Epithelial cell of proximal tubule (primary cell): Measurements from ENCODE around the gene RARS1. TPM values are rescaled to one million over a fixed set of nuclear protein-coding genes. Genes with fewer than 3 reads are reported as not detected.

ENCODE experiments used
- DNase-seq: peaks from one replicate; pipeline ENCODE4 v3.0.0-alpha.2; 2011; ENCODE audit warnings: low read depth
- H3K4me3 ChIP-seq: 2 replicates; pipeline ENCODE4 v1.5.1; 2011; ENCODE audit warnings: low read depth, mild to moderate bottlenecking, low read length
- CTCF ChIP-seq: conservative IDR thresholded peaks from 2 replicates; pipeline ENCODE4 v1.5.1; 2012; ENCODE audit warnings: low read depth, mild to moderate bottlenecking, low read length
- total RNA-seq: library from RNA; depleted of rRNA; stranded (reverse); fragments of >200 nt; gene quantifications from 2 replicates; pipeline ENCODE4 v1.2.3, GENCODE V29; 2015

The RARS1 gene
- total RNA-seq, 1 donor from 2014 or later, result 109 TPM

- TF ChIP-seq CTCF, result no peak
- peak; percentile 32 for DNase-seq
- H3K4me3 ChIP-seq, result no peak overlapping the region
These were observed 65.9 kb downstream of the RARS1 start for GRCh38 chr5:168552146-168552545.

- no peak overlapping the region for H3K4me3 ChIP-seq
- DNase-seq, result no peak
- TF ChIP-seq CTCF, result no peak
These were observed 67.3 kb downstream of the RARS1 start for GRCh38 chr5:168553377-168554130.

GRCh38 chr5:168557389-168557788, 71.1 kb downstream of the RARS1 start:
- TF ChIP-seq CTCF, result no peak
- no peak overlapping the region for H3K4me3 ChIP-seq
- DNase-seq, result no peak

GRCh38 chr5:168562279-168562678, 76.0 kb downstream of the RARS1 start:
- no peak for DNase-seq
- H3K4me3 ChIP-seq, result no peak overlapping the region
- no peak for TF ChIP-seq CTCF

- no peak for TF ChIP-seq CTCF
- no peak overlapping the region for H3K4me3 ChIP-seq
These were observed 77.7 kb downstream of the RARS1 start for GRCh38 chr5:168563959-168564358.

GRCh38 chr5:168568738-168569137, 82.5 kb downstream of the RARS1 start:
- no peak for DNase-seq
- TF ChIP-seq CTCF, result no peak

More at GRCh38 chr5:168563959-168564358, 77.7 kb downstream of the RARS1 start:
- DNase-seq, result no peak

More at GRCh38 chr5:168568738-168569137, 82.5 kb downstream of the RARS1 start:
- no peak overlapping the region for H3K4me3 ChIP-seq

Other genes starting within 250 kb of the RARS1 start
- 87.2 and 94.5 TPM in 2 replicates for gene WWC1, start 194.8 kb upstream of the RARS1 start, total RNA-seq
- gene FBLL1, start 42.8 kb downstream of the RARS1 start, total RNA-seq, result 0.80 TPM in 1 of 2 replicates, not detected in the other
- gene PANK3, start 92.9 kb downstream of the RARS1 start, total RNA-seq, result 37.6 and 43.3 TPM in 2 replicates